NCI-H2196 treated with DMSO at 0.1 percent for 48 hours (cell line): ENCODE results near the gene ANO2.

ENCODE experiments used
- DNase-seq: peaks from one replicate; lab custom pipeline; 2025; ENCODE audit not compliant: unreplicated experiment; lab: John Stamatoyannopoulos, UW

ANO2 gene

DNA sequence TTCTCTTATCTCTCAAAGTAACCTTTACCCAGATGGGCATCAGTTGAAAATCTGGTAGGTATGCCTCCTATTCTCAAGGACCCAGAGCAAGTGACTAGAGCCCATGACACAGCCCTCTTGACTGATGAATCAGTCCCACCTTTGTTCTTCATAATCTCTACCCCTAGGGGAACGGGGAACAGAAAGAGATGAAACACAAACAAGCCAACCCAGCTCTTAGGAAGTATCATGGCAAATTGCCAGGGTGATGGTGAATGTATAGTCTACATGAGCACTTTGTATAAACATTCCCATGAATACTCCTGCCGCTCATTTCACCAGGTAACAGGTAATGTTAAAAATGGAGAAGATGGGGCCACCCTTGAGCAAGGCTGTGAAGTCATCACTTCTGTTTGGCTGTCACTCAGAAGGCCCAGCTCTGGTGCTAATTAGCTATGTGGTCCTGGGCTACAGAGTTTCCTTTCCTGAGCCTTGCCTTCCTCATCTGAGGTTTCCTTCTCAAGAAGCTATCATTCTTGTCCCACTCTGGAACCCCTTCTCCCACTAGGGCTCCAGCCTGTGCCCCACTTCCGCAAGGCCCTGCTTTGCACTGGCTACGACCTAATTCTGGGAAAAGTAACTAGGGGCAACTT lies 161.7 kb downstream of the ANO2 start:
- DNase-seq = no peak

DNA sequence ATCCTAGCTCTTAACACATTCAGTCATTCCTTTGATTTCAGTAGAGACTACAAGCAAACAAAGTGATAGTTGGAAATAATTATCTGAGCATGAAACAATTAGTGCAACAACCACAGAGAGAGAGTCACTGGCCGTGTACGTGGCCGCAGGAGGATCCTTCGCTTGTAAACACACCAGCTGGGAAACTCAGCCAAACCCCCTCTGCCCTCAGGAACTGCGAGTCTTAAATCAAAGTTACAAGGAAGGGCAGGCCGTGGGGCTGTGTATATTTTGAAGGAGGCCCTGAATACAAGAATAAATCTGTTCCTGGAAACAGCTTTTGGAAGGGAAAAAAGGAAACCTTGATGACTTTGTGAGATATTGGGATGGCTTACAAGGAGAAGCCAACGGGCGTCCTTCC lies 164.5 kb downstream of the ANO2 start:
- no peak for DNase-seq

DNA sequence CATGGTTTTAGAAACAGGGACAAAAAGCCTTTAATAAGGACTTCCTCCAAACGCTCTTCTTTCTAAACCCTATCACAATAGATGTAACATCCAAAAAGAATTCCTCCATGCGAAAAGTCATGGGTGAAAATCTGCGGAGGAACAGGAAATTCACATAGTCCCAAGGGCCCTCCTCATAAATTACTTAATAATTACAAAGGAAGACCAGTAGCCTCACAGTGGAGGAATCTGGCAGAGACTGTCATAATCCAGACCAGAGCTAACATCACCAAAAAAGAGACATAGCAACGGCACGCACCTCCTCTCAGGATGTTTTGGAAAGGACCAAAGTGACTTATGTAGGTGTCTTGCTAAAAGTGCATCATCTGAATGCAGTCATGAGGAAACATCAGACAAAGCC lies 165.7 kb downstream of the ANO2 start:
- no peak for DNase-seq

DNA sequence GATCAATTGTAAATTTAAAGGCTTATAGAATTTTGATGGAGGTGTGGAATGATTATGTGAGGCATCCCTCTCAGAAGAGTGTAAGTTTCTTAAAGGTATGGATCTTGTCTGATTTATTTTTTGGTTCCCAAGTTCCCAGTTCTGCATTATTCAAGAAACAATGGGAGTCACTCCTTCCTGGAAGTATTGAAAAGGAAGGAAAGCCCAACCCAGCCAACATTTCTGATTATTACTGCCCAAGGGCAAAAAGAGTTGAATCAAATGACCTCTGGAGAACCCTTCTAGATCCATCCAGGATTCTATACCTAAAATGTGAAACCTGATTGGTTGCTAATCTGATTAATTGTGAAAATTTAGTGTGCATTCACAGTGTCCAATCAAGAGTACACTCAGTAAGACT lies 166.2 kb downstream of the ANO2 start:
- DNase-seq = no peak

DNA sequence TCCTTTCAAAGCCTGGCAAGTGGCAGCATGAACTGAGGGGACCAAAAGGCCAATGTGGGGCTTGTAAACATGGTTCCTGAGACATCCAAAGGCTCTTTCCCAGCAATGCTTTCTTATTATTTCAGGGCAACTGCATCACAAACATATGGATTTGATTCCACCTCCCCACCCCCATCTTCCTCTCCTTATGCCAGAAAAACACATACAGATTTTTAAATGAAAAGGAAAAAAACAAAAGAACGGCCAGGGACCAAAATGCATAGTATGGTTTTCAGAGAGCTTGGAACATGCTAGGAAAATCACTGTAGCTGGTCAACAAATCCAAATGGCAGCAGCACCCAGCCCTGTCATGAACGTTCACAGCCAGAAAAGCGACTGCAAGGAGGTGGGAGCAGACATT lies 167.6 kb downstream of the ANO2 start:
- DNase-seq = no peak

DNA sequence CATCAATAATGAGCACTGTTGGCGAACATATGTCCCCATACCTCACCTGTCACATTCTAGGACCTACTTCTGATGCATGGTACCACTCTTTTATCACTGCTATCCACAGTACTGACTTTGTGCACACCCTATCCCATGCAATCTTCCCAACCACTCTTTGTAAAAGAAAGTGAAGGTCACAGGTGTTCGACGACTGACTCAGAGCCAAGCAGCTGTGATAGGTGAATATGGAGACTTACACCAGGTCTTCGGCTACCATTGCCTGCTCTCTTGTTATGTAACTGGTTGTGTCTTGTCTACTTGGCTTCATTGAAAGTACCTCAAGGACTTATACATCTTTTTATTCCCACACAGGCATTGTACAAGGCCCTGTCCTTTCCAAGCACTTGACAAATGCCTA lies 169.0 kb downstream of the ANO2 start:
- no peak for DNase-seq

DNA sequence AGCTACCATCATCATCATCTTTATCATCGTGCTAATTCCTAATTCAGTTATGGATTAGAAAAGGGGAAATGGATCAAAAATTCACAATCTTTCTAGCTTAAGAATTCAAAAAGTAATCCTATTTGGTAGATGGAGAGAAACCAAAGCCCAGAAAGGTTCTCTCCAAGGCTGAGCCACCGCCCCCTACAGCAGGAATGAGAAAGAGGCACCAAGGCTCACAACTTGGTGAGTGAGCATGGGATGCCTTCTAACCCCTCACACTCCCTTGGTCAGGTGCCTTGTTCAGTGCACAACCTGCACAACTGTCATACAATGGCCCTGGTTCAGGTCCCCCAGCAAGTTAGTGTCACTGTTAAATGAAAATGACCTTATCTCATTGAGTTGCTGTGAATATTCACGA lies 171.5 kb downstream of the ANO2 start:
- no peak for DNase-seq

DNA sequence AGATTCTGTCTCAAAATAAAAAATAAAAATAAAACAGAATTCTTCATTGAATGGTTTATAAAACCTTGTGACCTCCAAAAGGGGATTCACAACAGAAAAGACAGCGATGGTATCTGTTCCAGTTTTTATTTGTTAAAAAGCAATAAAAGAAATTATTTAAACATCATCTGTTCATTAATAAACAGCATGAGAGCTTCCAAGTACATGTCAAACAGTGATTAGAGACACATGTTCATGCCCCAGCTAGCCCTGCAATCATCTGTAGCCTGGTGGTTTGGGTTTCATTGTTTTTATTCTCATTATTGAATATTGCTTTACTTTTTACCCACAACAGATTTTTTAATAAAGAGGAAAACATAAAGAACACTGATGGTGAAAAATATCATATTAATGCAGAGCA lies 173.3 kb downstream of the ANO2 start:
- DNase-seq = no peak

DNA sequence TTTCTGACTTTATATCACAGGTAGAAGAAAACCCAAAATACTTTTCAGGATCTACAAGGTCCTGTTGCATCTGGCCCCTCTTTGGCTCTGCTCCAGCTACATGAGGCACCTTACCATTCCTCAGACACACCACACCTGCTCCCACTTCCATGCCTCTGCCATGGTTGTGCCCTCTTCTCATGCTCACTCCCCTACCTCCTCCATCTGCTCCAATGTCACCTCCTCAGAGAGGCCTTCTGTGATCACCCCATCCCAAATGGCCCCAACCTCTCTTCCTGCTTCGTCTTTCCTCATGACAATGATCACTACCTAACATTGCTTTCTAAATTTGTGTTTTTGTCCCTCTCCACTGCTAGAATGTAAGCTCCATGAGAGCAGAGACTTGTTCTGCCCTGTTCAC lies 174.3 kb downstream of the ANO2 start:
- DNase-seq = no peak

DNA sequence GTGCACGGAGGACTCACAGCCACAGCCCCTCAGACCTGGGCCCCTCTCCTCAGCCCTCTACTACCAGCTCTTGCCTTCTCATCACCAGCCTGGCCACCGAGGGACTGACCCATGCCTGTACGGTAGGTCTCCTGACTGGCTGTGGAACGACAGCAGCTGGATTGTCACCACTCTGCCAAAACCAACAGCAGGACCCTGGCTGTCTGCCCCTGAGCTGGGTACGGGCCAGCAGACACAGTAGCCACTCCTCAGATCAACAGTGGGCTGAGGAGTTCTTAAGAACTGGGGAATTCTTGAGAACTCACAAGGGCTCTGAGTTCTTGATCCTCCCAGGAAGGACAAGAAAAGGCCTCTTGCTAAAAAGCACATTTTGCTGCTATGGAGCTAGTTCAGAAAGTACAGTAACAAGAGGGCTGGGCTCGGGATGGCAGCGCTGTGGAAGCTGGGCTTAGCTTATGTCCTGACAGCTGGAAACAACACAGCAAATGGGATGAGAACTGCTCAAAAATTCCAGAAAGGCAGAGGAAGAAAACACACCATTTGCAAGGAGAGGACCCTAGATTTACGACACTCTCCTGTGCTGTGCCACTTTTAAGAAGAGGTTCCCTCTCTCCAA lies 176.4 kb downstream of the ANO2 start:
- DNase-seq = no peak

DNA sequence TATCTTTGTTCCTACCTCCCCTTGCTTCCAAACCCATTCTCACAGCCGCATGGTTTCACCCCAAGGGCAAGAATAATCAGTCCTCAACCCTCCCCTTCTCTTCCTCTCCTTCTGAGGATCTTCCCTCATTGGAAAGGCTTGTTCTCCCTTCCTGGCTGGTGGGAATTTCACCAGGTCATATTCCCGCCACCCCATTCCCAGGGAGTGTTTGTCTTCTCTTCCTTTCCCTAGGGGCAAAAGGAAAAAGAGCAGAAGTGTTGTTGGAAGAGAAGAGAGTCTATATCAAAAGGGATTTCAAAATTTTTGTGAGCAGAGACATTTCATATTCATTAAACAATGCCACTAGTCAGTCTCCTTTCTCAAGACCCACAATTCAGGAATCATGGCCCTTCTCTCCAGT lies 176.9 kb downstream of the ANO2 start:
- DNase-seq = no peak

DNA sequence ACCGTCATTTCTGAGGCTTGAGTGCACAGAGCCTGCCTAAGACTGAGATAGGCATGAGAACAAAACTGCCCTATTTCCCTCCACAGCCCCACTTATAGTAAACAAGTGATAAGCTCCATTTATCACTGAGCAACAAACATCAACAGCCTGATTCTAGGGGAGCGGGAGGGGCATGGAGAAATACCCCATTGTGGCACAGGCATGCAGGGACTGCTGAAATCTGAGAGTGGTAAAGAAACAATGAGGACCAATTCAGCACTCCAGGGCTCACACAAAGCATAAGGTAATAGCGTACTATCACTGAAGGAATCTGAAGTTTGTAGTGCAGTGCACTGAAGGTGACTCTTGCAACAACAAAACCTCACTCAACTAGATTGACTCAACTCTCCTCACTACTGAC lies 186.7 kb downstream of the ANO2 start:
- no peak for DNase-seq

DNA sequence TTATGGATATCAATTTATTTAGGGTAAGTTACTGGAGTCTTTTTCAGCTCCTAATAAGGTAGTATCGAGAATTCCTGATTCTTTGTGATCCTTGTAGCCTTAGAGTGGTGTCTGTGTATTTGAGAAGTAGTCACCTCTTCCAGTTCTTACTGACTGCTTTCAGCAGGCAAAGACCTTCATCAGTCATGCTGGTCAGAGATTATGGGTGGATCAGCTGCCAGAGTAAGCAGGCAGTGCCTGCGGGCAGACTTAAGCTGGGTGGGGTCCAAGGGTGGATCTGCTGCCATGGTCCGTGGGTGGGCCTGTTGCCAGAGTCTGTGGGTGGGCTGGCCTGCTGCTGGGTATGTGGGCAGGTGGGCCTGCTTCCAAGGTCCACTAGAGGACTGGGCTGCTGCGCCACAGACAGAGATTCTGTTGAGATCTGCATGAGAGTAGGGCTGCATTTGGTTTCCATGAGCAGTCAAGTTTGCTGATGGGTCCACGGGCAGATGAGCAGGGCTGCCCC lies 188.7 kb downstream of the ANO2 start:
- no peak for DNase-seq

DNA sequence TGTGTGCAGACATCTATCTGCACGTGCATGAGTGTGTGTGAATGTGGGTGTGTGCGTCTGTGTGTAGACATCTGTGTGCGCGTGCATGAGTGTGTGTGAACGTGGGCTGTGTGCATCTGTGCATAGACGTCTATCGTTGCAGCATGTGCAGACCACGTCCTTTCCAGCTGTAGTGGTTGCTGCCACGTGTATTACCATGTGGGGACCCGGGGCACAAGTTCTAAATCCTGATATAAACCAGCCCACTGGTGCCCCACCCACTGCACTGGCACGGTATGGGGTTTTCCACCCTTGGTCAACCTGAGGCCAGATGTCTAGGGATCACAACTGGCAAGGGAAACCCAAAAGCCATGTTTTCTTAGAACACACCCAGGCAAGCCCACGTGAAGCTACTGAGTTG lies 197.0 kb downstream of the ANO2 start:
- DNase-seq = no peak

DNA sequence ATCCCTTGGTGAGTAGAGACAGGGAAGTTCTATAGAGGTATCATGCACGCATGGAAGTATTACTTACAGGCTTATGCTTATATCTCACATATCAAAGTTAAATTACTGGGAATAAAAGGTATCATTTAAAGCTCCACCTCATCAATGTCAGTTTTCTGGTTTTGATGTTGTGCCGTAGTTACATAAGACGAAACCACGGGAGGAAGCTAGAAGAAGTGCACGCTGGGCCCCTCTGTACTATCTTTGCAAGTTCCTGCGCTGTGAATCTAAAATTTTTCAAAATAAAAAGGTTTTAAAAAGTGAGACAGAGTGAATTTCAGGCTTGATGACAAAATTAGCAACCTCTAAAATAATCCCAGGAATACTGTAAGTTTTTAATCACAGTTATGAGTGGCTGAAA lies 198.1 kb downstream of the ANO2 start:
- DNase-seq = no peak

DNA sequence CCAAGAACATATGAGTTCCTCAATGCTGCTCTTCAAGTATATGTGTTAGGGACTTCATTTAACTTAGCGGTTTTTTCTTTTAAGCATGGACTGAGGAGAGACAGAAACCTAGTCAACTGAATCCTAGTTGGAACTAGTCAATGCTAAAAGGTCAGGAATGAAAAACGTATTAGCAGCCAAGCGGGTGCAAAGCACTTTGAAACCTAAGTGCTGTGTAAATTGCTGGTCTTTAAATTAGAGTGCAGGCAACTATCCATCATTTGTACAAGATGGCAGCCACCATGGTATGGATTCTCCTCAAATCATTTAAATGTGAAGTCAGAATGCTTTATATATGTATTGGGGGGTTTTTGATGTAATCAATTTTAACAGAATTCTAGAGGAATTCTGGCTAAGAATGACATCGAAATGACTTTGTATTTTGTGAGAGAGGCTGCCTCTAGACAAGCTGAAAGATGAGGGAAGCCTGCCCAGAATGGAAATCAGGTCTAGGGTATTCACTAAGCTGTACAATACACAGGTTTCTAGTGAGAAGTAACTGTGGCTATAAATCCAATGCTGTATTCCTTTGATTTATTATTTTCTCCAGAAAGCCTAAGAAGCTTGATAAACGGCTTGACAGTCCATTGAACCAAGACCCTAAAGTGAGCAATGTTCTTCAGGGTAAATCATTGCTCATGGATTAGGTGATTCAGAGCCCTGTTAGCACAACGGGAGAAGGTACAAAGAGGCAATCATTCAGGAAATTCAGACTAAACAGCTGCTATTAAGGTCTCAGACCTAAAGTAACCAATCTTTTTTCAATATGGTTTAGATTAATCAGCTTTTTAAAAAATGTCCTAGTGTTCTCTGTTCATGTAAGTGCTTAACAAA lies 198.8 kb downstream of the ANO2 start:
- DNase-seq = no peak

DNA sequence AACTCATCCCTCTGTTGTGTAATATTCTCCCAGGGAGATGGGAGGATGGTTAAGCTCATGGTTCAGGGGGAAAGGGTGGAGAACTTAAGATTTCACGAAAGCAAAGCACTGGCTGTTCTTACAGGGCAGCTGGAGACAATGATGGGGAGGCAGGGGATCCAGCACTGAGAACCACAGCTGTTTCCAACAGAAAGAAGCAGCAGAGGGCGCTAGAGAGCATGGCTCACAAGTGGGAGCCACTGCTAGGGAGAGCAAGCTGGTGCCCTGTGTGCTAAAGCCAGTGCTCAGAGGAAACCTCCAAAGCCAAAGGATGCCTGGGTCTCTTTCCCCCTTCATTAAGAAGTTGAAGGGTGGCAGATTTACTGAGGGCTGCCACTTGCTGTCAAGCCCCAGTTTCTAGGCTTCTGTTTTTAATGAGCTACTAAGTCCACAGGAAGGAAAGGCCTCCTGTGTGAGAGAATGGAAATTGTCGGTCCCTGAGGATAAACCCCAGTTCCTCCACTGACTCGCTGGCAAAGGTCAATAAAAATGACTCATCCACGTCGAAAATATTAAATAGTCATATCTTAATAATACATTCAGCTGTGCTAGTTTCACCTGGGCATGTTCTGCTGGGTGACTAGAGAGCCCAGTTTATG lies 199.7 kb downstream of the ANO2 start:
- DNase-seq = no peak

DNA sequence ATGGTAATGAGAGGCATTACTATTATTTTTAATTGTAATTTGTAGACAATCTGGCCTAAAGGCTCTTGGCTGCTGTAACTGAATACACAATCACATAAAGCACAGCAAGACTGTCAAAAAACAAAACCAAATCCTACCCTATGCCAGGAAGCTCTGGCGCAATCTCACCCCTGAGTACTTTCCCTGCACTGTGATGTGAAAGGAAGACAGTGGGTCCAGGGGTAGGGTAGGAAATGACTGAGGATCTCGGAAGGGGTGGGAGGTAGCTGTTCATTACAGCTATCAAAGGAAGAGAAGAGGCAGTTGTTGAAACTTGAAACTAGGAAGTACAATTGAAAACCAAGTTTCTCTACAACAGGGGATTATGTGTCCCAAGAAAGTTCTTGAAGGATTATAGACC lies 202.8 kb downstream of the ANO2 start:
- no peak for DNase-seq

DNA sequence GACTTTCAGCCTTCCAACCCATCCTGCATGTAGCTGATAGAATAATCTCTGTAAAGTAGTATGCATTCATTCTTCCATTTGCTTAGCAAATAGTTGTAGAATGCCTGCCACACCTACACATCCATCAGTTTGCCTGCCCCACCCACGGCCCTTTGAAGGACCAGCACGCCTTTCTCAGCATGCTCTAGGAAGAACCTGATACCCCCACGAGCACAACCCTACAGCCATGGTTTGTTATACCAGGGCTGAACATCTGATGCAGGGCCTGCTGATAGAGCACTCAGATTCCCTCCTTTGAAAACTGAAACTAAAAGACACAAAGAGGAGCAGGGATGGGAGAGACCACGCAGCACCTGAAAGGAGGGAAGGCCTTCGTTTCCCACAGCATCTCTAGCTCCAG lies 205.1 kb downstream of the ANO2 start:
- DNase-seq = no peak

DNA sequence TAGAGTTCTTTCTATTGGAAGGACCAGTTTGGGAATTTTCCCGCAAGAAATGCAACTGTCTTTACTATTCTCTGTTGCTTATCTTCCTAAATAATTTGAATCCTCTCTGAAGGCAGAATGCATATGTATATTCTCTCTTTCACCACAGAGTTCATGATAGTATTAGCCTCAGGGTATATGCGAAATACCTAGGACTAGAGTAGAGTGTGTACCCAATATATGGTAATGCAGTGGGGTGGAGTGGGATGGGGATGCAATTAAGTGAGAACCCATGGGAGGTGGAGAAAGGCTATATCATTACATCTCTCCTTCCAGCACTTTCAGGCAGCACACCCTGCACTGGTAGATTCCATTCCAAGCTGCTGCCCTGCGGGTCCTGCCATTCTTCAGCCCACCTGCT lies 207.3 kb downstream of the ANO2 start:
- DNase-seq = no peak

DNA sequence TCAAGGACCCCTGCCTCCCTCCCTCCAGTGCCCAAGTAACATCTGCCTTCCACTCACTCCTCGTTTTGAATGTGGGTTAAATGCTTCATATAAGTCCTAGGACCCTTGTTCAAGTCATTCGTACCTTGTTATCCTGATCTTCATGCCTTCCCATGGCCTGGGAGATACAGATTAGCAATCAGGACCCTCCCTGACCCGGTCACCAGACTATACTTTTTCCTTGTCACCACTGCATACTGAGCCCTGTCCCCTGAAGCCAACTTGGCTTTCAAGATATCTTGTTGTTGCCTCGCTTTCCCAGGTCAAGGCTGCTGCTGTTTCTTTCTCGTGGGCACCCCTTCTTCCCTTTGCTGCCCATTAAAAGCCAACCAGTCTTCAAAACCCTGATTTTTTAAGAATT lies 208.5 kb downstream of the ANO2 start:
- no peak for DNase-seq

DNA sequence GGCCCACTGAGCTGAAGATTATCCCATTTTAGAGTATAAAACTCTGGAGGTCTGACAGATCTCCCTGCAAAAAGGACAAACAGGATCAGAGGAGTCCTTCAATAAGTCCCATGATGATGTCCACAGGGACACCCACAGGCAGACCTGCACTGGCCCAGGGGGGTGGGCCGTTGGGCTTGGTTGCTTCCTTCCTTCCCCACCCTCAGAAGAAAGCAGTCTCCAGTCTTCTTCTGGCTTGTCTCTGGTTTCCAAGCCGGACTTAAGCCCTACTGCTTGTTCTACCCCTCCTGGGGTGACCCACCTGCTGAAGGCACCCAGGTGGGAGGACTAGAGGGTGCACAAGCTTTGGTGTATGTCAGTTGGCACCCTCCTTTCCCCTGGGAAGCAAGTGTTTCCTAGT lies 209.0 kb downstream of the ANO2 start:
- no peak for DNase-seq
